Panc1 (cell line): ENCODE data around the gene MRGPRD. TPM values are rescaled to one million over a fixed set of nuclear protein-coding genes. Genes with fewer than 3 reads are reported as not detected.

Source experiments
- ATAC-seq: fragments of 200-7000 bp; cut with Tn5 transposase; 2 replicates; pipeline ENCODE4 v1.9.1; 2020; ENCODE audit warnings: mild to moderate bottlenecking, moderate library complexity
- BruUV-seq: library from RNA; stranded (reverse); fragments of 400-500 nt; replicated peaks from 2 replicates; lab custom pipeline; 2021; lab: Mats Ljungman, UMichigan
- CTCF ChIA-PET: fragments of 300-600 bp; sonication (Branson Sonifier 250); formaldehyde crosslinking; loops from one replicate; lab custom pipeline; 2022; ENCODE audit warnings: antibody characterized with exemption; lab: Charles Lee
- POLR2A ChIA-PET: fragments of 300-600 bp; sonication (Branson Sonifier 250); formaldehyde crosslinking; loops from one replicate; lab custom pipeline; 2022; ENCODE audit warnings: antibody characterized with exemption; lab: Charles Lee
- DNase-seq: peaks from one replicate; pipeline ENCODE4 v3.0.0-alpha.2; 2010; ENCODE audit warnings: low read depth, low spot score
- H3K27ac ChIP-seq: 2 replicates; pipeline ENCODE4 v1.5.1; 2011; ENCODE audit warnings: mild to moderate bottlenecking, low read length, inconsistent platforms
- H3K27me3 ChIP-seq: fragments of 200-500 bp; sonication (Bioruptor generic); 2 replicates; pipeline ENCODE4 v1.6.0; 2014; ENCODE audit warnings: low read length, inconsistent platforms; ENCODE audit not compliant: control insufficient read depth, insufficient read depth
- H3K36me3 ChIP-seq: fragments of 200-500 bp; sonication (Bioruptor generic); 2 replicates; pipeline ENCODE4 v1.5.1; 2014; ENCODE audit warnings: inconsistent platforms, mild to moderate bottlenecking, low read length, moderate library complexity; ENCODE audit not compliant: control insufficient read depth, insufficient read depth
- H3K4me1 ChIP-seq: 2 replicates; pipeline ENCODE4 v1.5.1; 2011; ENCODE audit warnings: inconsistent platforms, mild to moderate bottlenecking, low read length, moderate library complexity; ENCODE audit not compliant: control insufficient read depth, insufficient read depth
- H3K4me3 ChIP-seq, 2 experiments: 2 replicates each; pipeline ENCODE4 v1.5.1; 2011 to 2012; ENCODE audit warnings: low read depth in 2 of 2, low read length in 2 of 2, mild to moderate bottlenecking in 2 of 2, inconsistent platforms in 1 of 2, moderate library complexity in 1 of 2
- H3K9me3 ChIP-seq: fragments of 200-500 bp; sonication (Bioruptor generic); 2 replicates; pipeline ENCODE4 v1.5.1; 2014; ENCODE audit warnings: low read depth, mild to moderate bottlenecking, inconsistent platforms, low read length, moderate library complexity; ENCODE audit not compliant: control insufficient read depth, insufficient read depth
- CTCF ChIP-seq: fragments of 450-650 bp; IDR thresholded peaks from 2 replicates; pipeline ENCODE4 v1.5.1; 2017; ENCODE audit warnings: mild to moderate bottlenecking
- POLR2AphosphoS5 ChIP-seq: IDR thresholded peaks from 2 replicates; pipeline ENCODE4 v1.6.1; 2012; ENCODE audit warnings: mild to moderate bottlenecking, low read depth, low read length, moderate library complexity
- REST ChIP-seq, 2 experiments: IDR thresholded peaks; 2 replicates each; pipeline ENCODE4 v1.6.1; 2011 to 2012; ENCODE audit warnings: low read depth in 2 of 2, control low read depth in 1 of 2, low read length in 1 of 2, mild to moderate bottlenecking in 1 of 2, moderate library complexity in 1 of 2; ENCODE audit not compliant: insufficient read depth in 1 of 2
- SIN3A ChIP-seq: IDR thresholded peaks from 2 replicates; pipeline ENCODE4 v1.6.1; 2012; ENCODE audit warnings: low read depth, mild to moderate bottlenecking, low read length, moderate library complexity, borderline replicate concordance; ENCODE audit not compliant: insufficient read depth
- TCF7L2 ChIP-seq: IDR thresholded peaks from 2 replicates; pipeline ENCODE4 v1.6.1; 2011; ENCODE audit warnings: mild to moderate bottlenecking, low read depth, low read length, inconsistent platforms
- in situ Hi-C: cut with HindIII; loops from 2 replicates; pipeline ENCODE4 v1.10.0; 2016; ENCODE audit warnings: low sequenced_read_pairs, low pct_unique_long_range_greater_than_20kb
- intact Hi-C: fragments of 100-400 bp; cut with micrococcal nuclease; formaldehyde crosslinking; loops from one replicate; pipeline ENCODE4 v1.10.0; 2022; ENCODE audit not compliant: unreplicated experiment
- total RNA-seq: library from RNA; stranded (reverse); gene quantifications from one replicate; pipeline ENCODE4 v1.2.1, GENCODE V29; 2021; ENCODE audit not compliant: unreplicated experiment

The MRGPRD gene
- total RNA-seq, 1 experiment from 2014 or later = not detected

- ATAC-seq (no peak), DNase-seq (no peak)
- no peak overlapping the region for H3K4me3 ChIP-seq
- H3K4me1 ChIP-seq = no peaks in the 10 kb centered on the region
- intact Hi-C loops = no loop called here
- H3K27me3 ChIP-seq = no peaks in the 10 kb centered on the region
- BruUV-seq = no TSS peak
- H3K27ac ChIP-seq = no peak overlapping the region
- H3K9me3 ChIP-seq = no peaks in the 10 kb centered on the region
- CTCF ChIA-PET = interaction anchor here (0.6 kb wide), 1 partner anchor 657 kb away, joined by 3 read pairs; no protein-coding TSS in a partner anchor
- TF ChIP-seq CTCF = no peak
- TF ChIP-seq TCF7L2 = no peak
- no peak for TF ChIP-seq SIN3A
- no peak for TF ChIP-seq POLR2AphosphoS5
- no peak for TF ChIP-seq REST (IDR thresholded peaks at IDR 0.05; ENCODE audit: insufficient read depth in 1 of 2, low read depth in 2 of 2, low read length in 1 of 2)
- POLR2A ChIA-PET = interaction anchor here (0.6 to 0.9 kb wide), 3 partner anchors 14 to 70 kb away, joined by 4 to 10 read pairs (median 5); no protein-coding TSS in a partner anchor
- in situ Hi-C loops = no loop called here
- no peaks in the 10 kb centered on the region for H3K36me3 ChIP-seq
Observed at GRCh38 chr11:69022260-69022659, 41.5 kb upstream of the MRGPRD start.

- CTCF ChIA-PET = no interaction called here
- no peaks in the 10 kb centered on the region for H3K36me3 ChIP-seq
- no peak for TF ChIP-seq POLR2AphosphoS5
- no peak for TF ChIP-seq TCF7L2
- no peak for TF ChIP-seq REST (IDR thresholded peaks at IDR 0.05; ENCODE audit: insufficient read depth in 1 of 2, low read depth in 2 of 2, low read length in 1 of 2)
- TF ChIP-seq CTCF = no peak
- no peak for TF ChIP-seq SIN3A
- H3K4me3 ChIP-seq = no peak overlapping the region
- DNase-seq (no peak), ATAC-seq (no peak)
- in situ Hi-C loops = no loop called here
- no peaks in the 10 kb centered on the region for H3K27me3 ChIP-seq
- no peaks in the 10 kb centered on the region for H3K9me3 ChIP-seq
- peaks cover 5% of the 10 kb centered on the region for H3K4me1 ChIP-seq
- POLR2A ChIA-PET = interaction anchor here (0.6 kb wide), 1 partner anchor 8 kb away, joined by 3 read pairs; no protein-coding TSS in a partner anchor
- H3K27ac ChIP-seq = no peak overlapping the region
- intact Hi-C loops = no loop called here
- no TSS peak for BruUV-seq
Observed at GRCh38 chr11:69018924-69019323, 38.1 kb upstream of the MRGPRD start.
